GM23338 (cell line): ENCODE measurements around the gene KRTAP3-2.

Experiments
- POLR2AphosphoS5 ChIP-seq: IDR thresholded peaks from 2 replicates; pipeline ENCODE4 v1.6.1; 2016; ENCODE audit warnings: antibody characterized with exemption, low read depth
- TF ChIP-seq, protein P1 (sequence below): IDR thresholded peaks from one replicate; pipeline ENCODE4 v1.6.1; 2018; ENCODE audit warnings: antibody characterized with exemption; ENCODE audit not compliant: unreplicated experiment

DNA sequence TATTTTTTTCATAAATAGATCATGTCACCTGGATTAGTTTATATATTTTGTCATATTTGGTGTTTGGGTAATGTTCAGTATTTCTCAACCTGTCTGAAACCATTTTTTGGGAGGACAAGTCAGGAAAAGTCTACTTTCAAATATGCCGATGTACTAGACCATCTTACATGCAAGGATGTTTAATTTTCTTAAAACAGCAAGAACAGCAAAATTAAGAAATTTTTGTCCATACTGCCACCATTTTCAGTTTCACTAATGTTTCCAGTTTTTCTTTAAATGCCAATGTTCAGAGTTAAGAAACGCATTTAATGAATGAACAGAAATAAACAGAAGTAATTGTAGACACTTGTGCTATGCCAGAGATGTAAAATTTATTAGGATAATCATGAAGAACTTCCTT lies 6.6 kb downstream of the KRTAP3-2 start:
- TF ChIP-seq POLR2AphosphoS5 = no peak
- TF ChIP-seq, protein P1, sequence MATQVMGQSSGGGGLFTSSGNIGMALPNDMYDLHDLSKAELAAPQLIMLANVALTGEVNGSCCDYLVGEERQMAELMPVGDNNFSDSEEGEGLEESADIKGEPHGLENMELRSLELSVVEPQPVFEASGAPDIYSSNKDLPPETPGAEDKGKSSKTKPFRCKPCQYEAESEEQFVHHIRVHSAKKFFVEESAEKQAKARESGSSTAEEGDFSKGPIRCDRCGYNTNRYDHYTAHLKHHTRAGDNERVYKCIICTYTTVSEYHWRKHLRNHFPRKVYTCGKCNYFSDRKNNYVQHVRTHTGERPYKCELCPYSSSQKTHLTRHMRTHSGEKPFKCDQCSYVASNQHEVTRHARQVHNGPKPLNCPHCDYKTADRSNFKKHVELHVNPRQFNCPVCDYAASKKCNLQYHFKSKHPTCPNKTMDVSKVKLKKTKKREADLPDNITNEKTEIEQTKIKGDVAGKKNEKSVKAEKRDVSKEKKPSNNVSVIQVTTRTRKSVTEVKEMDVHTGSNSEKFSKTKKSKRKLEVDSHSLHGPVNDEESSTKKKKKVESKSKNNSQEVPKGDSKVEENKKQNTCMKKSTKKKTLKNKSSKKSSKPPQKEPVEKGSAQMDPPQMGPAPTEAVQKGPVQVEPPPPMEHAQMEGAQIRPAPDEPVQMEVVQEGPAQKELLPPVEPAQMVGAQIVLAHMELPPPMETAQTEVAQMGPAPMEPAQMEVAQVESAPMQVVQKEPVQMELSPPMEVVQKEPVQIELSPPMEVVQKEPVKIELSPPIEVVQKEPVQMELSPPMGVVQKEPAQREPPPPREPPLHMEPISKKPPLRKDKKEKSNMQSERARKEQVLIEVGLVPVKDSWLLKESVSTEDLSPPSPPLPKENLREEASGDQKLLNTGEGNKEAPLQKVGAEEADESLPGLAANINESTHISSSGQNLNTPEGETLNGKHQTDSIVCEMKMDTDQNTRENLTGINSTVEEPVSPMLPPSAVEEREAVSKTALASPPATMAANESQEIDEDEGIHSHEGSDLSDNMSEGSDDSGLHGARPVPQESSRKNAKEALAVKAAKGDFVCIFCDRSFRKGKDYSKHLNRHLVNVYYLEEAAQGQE = no peak
